ENCODE results near the gene CBX6.

Gene CBX6

GRCh38 chr22:38873469-38874411, 1.7 kb upstream of the CBX6 start:
- peak; percentile 85 for DNase-seq

- no peak for DNase-seq
These were observed 824 bp upstream of the CBX6 start for GRCh38 chr22:38872831-38873248.

GRCh38 chr22:38871360-38872171, 450 bp downstream of the CBX6 start:
- no peak for DNase-seq

- no peak for DNase-seq
These were observed 1.1 kb downstream of the CBX6 start for GRCh38 chr22:38870791-38871359.

GRCh38 chr22:38870312-38870741, 1.7 kb downstream of the CBX6 start:
- peak; percentile 92 for DNase-seq

GRCh38 chr22:38869663-38870062, 2.4 kb downstream of the CBX6 start:
- no peak for DNase-seq

- peak; percentile 91 for DNase-seq
These were observed 3.1 kb downstream of the CBX6 start for GRCh38 chr22:38868886-38869381.

- DNase-seq = no peak
These were observed 3.7 kb downstream of the CBX6 start for GRCh38 chr22:38868286-38868721.

GRCh38 chr22:38867471-38868285, 4.3 kb downstream of the CBX6 start:
- DNase-seq = no peak

- DNase-seq = no peak
These were observed 4.9 kb downstream of the CBX6 start for GRCh38 chr22:38867124-38867455.

GRCh38 chr22:38866399-38867123, 5.5 kb downstream of the CBX6 start:
- DNase-seq = no peak

GRCh38 chr22:38866024-38866398, 6.0 kb downstream of the CBX6 start:
- no peak for DNase-seq

GRCh38 chr22:38865201-38866023, 6.6 kb downstream of the CBX6 start:
- DNase-seq = no peak

GRCh38 chr22:38864361-38865191, 7.4 kb downstream of the CBX6 start:
- DNase-seq = no peak

GRCh38 chr22:38863531-38864131, 8.4 kb downstream of the CBX6 start:
- no peak for DNase-seq

GRCh38 chr22:38862375-38863329, 9.4 kb downstream of the CBX6 start:
- DNase-seq = no peak

- DNase-seq = no peak
These were observed 10.1 kb downstream of the CBX6 start for GRCh38 chr22:38861927-38862326.
